NCI-H2196 treated with DMSO at 0.1 percent for 48 hours (cell line): ENCODE measurements around the gene SLC25A41.

Source experiments
- DNase-seq: peaks from one replicate; lab custom pipeline; 2025; ENCODE audit not compliant: unreplicated experiment; lab: John Stamatoyannopoulos, UW

SLC25A41 gene

DNA sequence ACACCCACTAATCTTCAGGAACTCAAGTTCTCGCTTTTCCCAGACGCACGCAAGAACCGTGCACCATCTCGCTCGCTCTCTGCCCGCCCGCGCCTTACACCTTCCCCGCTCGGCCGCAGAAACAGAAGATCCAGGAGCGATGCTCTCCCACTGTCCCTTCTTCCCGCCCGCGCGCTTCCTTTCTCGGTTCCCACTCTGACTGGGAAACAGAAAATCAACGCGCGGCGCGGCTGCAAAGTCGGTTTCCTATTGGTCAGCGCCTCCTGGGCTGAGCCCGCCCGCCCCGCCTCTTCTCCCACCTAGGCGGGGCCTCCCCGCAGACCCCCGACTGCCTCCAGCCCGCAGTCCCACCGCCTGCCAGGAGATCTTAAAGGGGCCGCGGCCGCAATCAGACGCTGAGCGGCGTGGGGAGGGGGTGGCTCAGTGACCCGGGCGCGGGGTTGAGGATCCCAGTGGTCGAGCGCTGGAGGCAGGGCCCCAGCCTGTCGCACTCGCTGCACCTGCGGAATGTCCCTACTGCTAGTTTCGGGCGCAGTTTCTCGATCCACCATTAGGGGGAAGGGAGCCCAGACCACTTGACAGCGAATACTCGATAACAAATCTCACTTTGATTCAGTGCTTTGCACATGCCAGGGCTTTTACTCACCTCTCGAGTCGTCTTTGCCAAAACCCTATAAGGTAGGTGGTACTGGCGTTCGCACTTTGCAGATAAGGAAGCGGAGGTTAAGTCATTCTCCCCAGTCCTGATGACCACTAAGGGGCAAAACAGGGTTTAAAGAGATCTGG lies 26.7 kb upstream of the SLC25A41 start:
- DNase-seq: peak; percentile 96

DNA sequence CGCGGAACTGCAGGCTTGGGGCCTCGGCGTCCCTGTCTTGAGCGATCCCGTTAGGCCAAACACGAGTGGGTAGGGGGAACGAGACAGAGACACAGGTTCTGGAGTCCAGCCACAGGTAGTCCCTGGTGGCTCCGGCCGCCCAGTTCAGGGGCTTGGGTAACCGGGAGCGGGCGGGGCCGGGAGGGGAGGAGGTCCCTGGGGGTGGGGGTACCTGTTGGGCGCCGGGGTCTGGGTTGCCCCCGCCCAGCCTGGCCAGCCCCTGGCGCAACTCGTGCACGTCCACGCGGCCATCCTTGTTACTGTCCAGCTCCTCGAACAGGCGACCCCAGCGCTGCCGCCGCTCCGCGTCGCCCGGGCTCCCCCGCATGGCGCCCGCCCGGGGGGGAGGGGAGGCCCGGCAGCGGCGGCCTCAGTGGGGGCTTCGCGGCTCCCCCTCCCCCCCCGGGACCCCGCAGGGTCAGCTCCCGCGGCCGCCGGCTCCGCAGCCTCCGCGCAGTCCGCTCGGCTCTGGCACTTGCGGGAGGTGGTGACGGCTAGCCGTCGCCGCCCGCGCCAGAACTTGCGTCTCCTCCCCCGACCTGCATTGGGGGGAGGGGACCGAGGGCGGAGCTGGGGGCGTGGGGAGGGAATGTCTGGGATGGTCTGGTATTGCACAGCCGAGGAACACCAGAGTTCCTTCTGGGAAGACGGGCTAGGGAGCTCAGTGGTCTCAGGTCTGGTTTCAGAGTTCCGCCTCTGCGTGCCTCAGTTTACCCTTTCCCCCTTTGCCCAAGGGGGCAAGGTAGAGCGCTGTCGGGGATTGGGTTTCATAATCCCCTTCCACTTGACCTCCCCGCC lies 25.9 kb upstream of the SLC25A41 start, which contains the start of gene SLC25A23:
Gene SLC25A23, minus strand, starts transcription at position 531 of the 837 bp plus-strand sequence. Its CDS starts 164 bp downstream, at position 367.
- DNase-seq: no peak

- DNase-seq: no peak
These were observed 25.2 kb upstream of the SLC25A41 start for GRCh38 chr19:6458695-6459261.

GRCh38 chr19:6457958-6458694 lies 24.6 kb upstream of the SLC25A41 start:
- no peak for DNase-seq

- no peak for DNase-seq
These were observed 22.4 kb upstream of the SLC25A41 start for GRCh38 chr19:6455924-6456323.

DNA sequence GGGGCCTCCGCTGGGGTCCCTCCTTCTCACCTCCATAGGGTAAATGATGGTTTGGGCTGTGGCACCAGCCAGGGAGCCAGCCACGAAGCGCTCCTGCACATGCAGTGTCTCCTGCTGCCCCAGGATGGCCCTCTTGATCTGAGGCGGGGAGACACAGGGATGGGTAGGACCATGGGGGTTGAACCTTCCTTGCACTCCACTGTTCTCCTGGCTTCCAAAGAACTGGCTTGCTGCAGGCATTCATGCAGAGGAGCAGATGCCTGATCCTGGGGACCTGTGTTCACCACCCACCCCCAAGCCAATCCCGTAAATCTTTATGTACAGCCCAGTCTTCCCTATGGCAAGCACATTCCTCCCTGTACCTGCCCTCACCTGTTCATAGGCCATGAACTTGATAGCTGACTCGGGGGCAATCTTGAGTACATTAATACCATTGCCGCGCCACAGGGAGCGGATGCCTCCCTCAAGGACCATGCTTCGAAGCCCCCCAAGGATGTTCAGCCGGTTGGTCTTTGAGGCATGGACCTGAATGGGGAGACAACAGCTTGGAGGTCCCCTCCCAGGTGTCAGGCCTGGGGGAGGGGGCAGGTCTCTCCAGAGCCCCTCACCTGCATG lies 20.5 kb upstream of the SLC25A41 start:
- no peak for DNase-seq

DNA sequence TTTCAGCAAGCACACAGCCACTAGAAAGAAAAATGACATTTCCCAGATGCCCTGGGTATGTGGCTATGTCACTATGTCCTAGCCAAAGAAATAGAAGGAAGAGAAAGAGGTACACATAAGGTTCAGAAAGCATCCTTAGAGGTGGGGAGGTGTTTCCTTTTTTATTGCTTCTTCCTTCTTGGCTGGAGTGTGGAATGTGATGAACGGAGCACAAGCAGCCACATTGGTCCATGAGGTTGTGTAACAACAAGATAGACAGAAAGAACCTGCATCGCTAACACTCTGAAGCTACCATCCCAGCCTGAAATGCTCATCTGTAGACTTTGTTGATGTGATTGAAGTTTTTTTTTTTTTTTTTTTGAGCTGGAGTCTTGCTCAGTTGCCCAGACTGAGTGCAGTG lies 19.3 kb upstream of the SLC25A41 start:
- DNase-seq: no peak

DNA sequence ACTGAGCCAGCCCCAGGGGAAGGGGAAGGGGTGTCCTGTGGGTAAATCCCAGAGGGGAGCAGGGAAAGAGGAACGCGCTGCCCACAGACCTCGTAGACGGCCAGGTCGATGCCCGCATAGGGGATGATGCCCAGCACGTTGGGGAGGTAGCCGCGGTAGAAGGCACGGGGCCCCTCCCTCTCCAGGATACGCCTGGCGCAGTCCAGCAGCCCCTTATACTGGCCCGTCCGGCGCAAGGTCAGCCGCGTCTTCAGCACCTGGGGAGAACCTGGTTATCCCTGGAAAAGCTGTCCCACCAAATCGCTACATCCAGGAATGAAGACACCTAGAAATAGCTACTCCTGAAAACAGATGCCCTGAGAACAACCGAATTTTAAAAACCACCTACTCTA lies 18.7 kb upstream of the SLC25A41 start:
- no peak for DNase-seq

DNA sequence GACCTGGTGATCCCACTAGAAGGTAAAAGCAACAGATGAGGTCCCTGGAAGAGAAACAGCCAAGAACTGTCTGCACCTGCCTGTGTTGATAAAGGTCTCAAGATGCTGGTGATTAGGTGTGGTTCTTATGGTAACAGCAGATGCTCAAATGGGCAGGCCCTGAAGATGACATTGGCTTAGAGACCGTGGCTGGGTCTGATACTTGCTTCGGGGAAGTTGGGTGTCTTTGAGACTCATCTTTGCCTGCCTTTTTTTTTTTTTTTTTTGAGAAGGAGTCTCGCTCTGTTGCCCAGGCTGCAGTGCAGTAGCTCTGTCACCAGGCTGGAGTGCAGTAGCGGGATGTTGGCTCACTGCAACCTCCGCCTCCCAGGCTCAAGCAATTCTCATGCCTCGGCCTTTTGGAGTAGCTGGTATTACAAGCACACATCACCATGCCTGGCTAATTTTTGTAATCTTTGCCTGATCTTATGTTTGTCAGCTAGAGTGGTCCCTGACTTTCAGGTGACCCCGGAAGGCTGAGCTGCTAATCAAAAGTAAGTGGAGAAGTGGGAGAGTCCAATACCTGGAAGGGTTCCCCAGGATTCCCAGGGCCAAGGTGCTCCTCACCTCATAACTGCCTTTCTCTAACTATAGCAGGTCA lies 18.1 kb upstream of the SLC25A41 start:
- DNase-seq: no peak

- DNase-seq: no peak
These were observed 16.6 kb upstream of the SLC25A41 start for GRCh38 chr19:6450166-6450565.

DNA sequence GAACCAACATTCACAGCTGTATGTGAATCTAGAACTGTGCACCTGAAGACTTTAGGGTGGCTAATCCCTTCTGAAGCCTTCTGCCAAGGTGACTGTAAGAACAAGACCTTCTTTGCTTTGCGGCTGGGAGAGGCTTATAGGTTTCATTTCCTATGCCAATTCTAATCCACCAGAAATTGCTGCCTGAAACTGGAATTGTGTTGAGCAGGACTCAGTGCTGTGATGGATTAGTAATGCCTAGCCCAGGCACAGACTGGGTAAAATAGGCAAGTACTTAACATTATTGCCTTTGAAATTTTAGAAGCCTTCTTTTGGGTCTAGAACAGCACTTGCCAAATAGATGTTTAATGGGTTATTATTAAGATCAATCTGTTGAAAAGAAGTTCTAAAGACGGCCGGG lies 14.5 kb upstream of the SLC25A41 start:
- DNase-seq: no peak

DNA sequence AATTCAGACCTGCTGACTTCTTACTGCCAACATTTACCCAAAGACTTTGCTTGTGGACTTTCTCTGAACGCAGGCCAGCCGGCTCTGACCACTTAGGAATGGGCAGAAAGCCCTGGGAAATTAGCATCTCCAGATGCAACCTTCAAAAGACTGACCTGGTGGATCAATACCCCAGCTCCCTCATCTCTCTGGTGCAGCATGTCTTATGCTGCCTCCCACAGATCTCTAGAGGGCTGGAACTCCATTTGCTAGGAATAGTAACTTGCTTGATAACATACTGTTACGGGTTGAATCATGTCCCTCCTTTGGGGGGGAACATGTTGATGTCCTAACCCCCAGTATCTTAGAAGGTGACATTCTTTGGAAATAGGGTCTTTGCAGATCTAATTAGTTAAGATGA lies 12.9 kb upstream of the SLC25A41 start:
- no peak for DNase-seq

DNA sequence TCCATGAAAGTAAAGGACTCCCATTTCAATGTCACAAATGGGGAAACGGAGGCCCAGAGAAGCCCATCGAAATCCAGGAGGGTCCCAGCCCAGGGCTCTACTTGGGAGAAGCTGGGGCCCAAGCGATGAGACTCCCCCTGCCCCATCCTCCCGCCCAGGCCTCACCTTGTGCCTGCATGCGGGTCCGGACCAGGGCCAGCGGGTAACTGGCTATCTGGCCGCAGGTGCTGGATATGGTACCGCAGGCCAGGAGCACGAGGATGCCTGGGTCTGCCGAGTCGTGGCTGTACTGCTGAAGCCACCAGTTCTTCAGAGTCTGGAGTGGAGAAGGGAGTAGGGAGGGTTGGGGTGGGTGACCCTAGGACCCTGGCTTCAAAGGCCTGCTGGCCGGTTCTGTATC lies 10.4 kb upstream of the SLC25A41 start:
- no peak for DNase-seq

DNA sequence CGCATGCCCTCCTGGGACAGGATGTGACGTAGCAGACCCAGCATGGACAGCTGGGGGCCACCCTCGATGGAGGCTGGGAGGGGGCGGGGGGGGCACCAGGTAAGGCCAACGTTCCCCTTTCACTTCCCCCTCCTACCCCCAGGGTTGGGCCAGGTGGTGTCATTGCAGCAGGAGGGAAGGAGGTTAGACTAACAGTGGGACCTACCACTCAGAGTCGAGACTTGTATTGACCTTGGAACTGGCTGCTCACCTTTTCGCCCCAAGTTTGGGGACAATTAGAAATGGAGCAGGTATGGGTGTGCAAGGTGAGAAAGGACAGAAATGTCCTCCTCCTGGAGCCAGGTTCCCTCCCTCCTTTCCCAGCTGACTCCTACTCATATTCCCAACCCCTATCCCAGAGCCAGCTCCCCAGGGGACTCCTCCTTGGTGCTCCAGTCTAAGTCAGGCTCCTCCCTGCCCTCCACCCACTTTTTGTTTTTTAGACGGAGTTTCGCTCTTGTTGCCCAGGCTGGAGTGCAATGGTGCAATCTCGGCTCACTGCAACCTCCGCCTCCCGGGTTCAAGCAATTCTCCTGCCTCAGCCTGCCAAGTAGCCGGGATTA lies 8.6 kb upstream of the SLC25A41 start:
- DNase-seq: no peak

DNA sequence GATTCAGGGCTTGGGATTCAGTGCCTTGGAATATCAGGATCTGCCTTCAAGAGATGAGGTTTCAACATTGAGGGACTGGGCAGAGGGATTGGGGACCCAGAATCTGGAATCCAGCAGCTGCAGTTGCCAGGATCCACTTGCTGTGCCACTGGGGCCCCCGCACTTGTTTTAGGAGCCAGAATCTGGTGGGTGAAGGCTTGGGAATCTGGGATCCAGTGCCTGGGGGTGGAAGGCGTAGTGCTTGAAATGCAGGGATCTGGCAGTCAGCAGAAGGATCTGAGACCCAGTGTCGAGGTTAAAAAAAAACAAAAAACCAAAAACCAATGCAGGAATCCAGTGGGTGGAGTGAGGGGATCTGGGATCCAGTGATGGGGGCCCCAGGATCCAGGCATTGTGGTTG lies 7.3 kb upstream of the SLC25A41 start:
- no peak for DNase-seq

GRCh38 chr19:6439743-6440142 lies 6.2 kb upstream of the SLC25A41 start:
- DNase-seq: no peak

GRCh38 chr19:6433165-6433564 lies 398 bp downstream of the SLC25A41 start:
- no peak for DNase-seq

DNA sequence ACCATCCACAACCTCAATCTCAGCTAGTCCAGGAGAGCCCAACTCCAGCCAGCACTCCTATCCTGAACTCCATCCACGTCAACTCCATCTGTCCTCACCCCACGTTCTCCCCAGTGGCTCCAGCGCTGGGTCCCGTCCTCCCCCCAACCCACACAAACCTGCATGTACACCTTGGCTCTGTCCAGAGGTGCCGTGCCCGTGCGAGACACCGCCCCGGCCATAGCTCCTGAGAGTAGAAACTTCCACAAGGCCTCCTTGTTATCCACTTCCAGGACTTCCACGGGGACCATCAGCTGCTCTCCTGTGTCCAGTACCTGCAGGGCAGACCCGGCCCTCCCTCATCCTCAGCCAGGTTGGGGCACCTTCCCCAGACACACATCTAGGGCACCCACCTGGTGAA lies 1.7 kb downstream of the SLC25A41 start:
- DNase-seq: no peak

DNA sequence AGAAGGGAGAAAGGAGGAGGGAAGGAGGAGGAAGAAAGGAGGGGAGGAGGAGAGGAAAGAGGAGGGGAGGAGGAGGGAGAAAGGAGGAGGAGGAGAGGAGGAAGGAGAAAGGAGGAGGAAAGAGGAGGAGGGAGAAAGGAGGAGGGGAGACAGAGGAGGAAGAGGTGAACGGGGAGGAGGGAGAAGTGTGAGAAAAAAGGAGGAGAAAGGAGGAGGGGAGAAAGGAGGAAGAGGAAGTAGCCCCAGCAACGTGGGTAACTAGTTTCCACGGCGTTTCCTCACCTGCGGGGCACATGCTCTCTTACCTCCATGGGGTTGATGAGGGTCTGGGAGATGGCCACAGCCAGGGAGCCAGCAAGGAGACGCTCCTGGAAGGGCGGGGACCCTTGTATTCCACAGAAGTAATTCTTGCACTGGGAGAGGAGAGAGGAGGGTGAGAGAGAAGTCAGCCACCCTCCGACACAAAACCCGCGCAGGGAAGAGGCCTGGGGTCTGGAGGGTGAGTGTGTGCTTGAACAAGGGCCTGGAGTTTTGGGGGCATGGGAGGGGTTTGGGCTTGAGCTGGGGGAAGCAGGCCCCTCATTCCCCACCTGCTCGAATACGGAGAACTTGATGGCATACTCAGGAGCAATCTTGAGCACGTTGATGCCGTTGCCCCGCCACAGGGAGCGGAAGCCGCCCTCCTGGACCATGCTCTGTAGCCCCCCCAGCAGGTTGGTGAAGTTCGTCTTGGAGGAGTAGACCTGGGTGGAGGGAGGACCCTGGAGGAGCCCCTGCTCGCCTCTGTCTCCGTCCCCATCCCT lies 3.9 kb downstream of the SLC25A41 start:
- no peak for DNase-seq
